ENCODE results near the gene ILDR2. TPM values are rescaled to one million over a fixed set of nuclear protein-coding genes. Genes with fewer than 3 reads are reported as not detected.

The ILDR2 gene
- total and polyA plus RNA-seq, 10 of the 15 experiments (the other 5 are each of a cell fraction or from before 2014, with no cell fraction given), result 0.05 to 5.3 (median 1.9) TPM

DNA sequence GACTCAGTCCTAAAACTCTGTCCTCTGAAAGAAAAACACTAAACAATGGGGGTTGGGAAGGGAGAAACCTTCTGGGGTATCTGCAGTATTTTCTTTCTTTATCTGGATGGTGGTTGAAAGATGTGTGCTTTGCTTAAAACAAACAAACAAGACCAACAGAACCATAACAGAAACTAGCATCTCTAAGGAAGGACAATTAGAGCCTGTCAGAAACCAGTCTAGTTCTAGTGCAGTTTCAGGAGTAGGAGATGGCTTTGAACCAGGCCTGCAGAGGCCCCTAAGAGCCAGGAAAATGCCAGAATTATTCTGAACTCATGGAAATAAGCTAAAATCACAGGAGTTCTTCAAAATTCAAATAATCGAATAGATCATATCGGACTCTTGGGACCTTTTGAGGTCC is 18.5 kb downstream of the ILDR2 start:
- Histone ChIP-seq H4K20me1 (ENCODE audit: control insufficient read depth, insufficient read depth) (no peaks in the 10 kb centered on the region), H3K27ac (ENCODE audit: control insufficient read depth, insufficient read depth) (no peak overlapping the region), H3K9ac (ENCODE audit: control insufficient read depth, insufficient read depth, low read length) (no peak overlapping the region), H2AFZ (ENCODE audit: control insufficient read depth, low read depth, low read length) (no peak overlapping the region), H3K4me3 (no peak overlapping the region), H3K4me1 (ENCODE audit: control insufficient read depth, insufficient read depth, low read length) (no peaks in the 10 kb centered on the region), H3K79me2 (ENCODE audit: control insufficient read depth, insufficient read depth, low read length) (no peaks in the 10 kb centered on the region), H3K4me2 (ENCODE audit: control insufficient read depth, insufficient read depth) (no peak overlapping the region), H3K27me3 (replicated peaks in 1 of 2; ENCODE audit: control insufficient read depth in 2 of 2, insufficient read depth in 2 of 2, low read length in 1 of 2) (0 out of 4 replicates have a peak, but pooled peaks cover 0 to 2% of the 10 kb centered on the region in 2 experiments), H3K36me3 (ENCODE audit: control insufficient read depth in 2 of 2, insufficient read depth in 2 of 2, low read length in 1 of 2) (no peaks in the 10 kb centered on the region), H3K9me3 (replicated peaks; ENCODE audit: control insufficient read depth, insufficient read depth, low read length) (no peaks in the 10 kb centered on the region; the same call in 2 of the 3 replicates)
- SMC1A ChIA-PET (ENCODE audit: uncharacterized antibody, unreplicated experiment), result no interaction called here
- in situ Hi-C loops (cut with MboI), result no loop called here
- ATAC-seq (no peak), FAIRE-seq (no peak), DNase-seq (ENCODE audit: low read depth, low spot score) (no peak)
- RAD21 ChIA-PET (ENCODE audit: unreplicated experiment), result no interaction called here
- BruUV-seq (replicated peaks), result no TSS peak
- intact Hi-C loops (cut with micrococcal nuclease; ENCODE audit: unreplicated experiment), result no loop called here
- 87% methylated on average over 2 of the region's 2 CpGs for WGBS (ENCODE audit: insufficient coverage, insufficient replicate concordance, low lambda C conversion rate, missing lambda C conversion rate)
- CTCF ChIA-PET, result no interaction called here
- POLR2A ChIA-PET, result no interaction called here
- TF ChIP-seq, protein P1, sequence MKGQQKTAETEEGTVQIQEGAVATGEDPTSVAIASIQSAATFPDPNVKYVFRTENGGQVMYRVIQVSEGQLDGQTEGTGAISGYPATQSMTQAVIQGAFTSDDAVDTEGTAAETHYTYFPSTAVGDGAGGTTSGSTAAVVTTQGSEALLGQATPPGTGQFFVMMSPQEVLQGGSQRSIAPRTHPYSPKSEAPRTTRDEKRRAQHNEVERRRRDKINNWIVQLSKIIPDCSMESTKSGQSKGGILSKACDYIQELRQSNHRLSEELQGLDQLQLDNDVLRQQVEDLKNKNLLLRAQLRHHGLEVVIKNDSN (IDR thresholded peaks at IDR 0.05; ENCODE audit: borderline replicate concordance, extremely low read length, insufficient read depth, low read depth, low read length), result no peak
- TF ChIP-seq NBN (IDR thresholded peaks at IDR 0.05), result no peak
- TF ChIP-seq KLF5 (IDR thresholded peaks at IDR 0.05; ENCODE audit: partially characterized antibody), result no peak
- no peak for TF ChIP-seq ETV6 (conservative IDR thresholded peaks at IDR 0.05 in 1 of 2, IDR thresholded peaks at IDR 0.05 in 1 of 2; ENCODE audit: borderline replicate concordance in 1 of 2, low read depth in 1 of 2)
- no peak for TF ChIP-seq MEF2B (IDR thresholded peaks at IDR 0.05; ENCODE audit: partially characterized antibody, poor library complexity, severe bottlenecking)
- TF ChIP-seq CREB1 (IDR thresholded peaks at IDR 0.05; ENCODE audit: low read depth), result no peak
- TF ChIP-seq ZSCAN29 (IDR thresholded peaks at IDR 0.05), result no peak
- no peak for TF ChIP-seq NR2C2 (IDR thresholded peaks at IDR 0.05; ENCODE audit: borderline replicate concordance, control insufficient read depth, insufficient read length, low read depth)
- no peak for TF ChIP-seq ZBTB4 (CRISPR knock-in tag; IDR thresholded peaks at IDR 0.05)
- no peak for TF ChIP-seq DPF2 (IDR thresholded peaks at IDR 0.05)
- TF ChIP-seq, protein P2, sequence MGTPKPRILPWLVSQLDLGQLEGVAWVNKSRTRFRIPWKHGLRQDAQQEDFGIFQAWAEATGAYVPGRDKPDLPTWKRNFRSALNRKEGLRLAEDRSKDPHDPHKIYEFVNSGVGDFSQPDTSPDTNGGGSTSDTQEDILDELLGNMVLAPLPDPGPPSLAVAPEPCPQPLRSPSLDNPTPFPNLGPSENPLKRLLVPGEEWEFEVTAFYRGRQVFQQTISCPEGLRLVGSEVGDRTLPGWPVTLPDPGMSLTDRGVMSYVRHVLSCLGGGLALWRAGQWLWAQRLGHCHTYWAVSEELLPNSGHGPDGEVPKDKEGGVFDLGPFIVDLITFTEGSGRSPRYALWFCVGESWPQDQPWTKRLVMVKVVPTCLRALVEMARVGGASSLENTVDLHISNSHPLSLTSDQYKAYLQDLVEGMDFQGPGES (IDR thresholded peaks at IDR 0.05), result no peak
- no peak for TF ChIP-seq SMC3 (IDR thresholded peaks at IDR 0.05; ENCODE audit: borderline replicate concordance, low read length)
- no peak for TF ChIP-seq GATAD2B (conservative IDR thresholded peaks at IDR 0.05; ENCODE audit: low read depth)
- no peak for TF ChIP-seq FOS (IDR thresholded peaks at IDR 0.05; ENCODE audit: borderline replicate concordance, extremely low read depth, insufficient read length)
- TF ChIP-seq, protein P3, sequence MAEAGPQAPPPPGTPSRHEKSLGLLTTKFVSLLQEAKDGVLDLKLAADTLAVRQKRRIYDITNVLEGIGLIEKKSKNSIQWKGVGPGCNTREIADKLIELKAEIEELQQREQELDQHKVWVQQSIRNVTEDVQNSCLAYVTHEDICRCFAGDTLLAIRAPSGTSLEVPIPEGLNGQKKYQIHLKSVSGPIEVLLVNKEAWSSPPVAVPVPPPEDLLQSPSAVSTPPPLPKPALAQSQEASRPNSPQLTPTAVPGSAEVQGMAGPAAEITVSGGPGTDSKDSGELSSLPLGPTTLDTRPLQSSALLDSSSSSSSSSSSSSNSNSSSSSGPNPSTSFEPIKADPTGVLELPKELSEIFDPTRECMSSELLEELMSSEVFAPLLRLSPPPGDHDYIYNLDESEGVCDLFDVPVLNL (IDR thresholded peaks at IDR 0.05; ENCODE audit: low read depth, low read length), result no peak
- TF ChIP-seq MXI1 (IDR thresholded peaks at IDR 0.05; ENCODE audit: low read depth, low read length), result no peak
- TF ChIP-seq MTA3 (IDR thresholded peaks at IDR 0.05; ENCODE audit: borderline replicate concordance, low read length), result no peak
- no peak for TF ChIP-seq EED (IDR thresholded peaks at IDR 0.05; ENCODE audit: low read depth)
